BE2C (cell line): ENCODE measurements around the gene TBC1D4.

ENCODE experiments used
- DNase-seq: peaks from one replicate; pipeline ENCODE4 v3.0.0-alpha.2; 2020
- H3K27me3 ChIP-seq: fragments of 250-450 bp; sonication (Bioruptor Pico); 2 replicates; pipeline ENCODE4 v1.5.1; 2020; ENCODE audit warnings: mild to moderate bottlenecking
- H3K36me3 ChIP-seq: fragments of 250-450 bp; sonication (Bioruptor Pico); 2 replicates; pipeline ENCODE4 v1.5.1; 2020; ENCODE audit warnings: mild to moderate bottlenecking
- H3K4me1 ChIP-seq: fragments of 250-450 bp; sonication (Bioruptor Pico); 2 replicates; pipeline ENCODE4 v1.5.1; 2020
- H3K4me3 ChIP-seq: 2 replicates; pipeline ENCODE4 v1.5.1; 2011; ENCODE audit warnings: low read depth, low read length
- H3K9me3 ChIP-seq: fragments of 250-450 bp; sonication (Bioruptor Pico); 2 replicates; pipeline ENCODE4 v1.5.1; 2020
- TF ChIP-seq, protein P1 (sequence below): IDR thresholded peaks from 2 replicates; pipeline ENCODE4 v1.5.1; 2012; ENCODE audit warnings: mild to moderate bottlenecking, low read depth, low read length

Gene TBC1D4

DNA sequence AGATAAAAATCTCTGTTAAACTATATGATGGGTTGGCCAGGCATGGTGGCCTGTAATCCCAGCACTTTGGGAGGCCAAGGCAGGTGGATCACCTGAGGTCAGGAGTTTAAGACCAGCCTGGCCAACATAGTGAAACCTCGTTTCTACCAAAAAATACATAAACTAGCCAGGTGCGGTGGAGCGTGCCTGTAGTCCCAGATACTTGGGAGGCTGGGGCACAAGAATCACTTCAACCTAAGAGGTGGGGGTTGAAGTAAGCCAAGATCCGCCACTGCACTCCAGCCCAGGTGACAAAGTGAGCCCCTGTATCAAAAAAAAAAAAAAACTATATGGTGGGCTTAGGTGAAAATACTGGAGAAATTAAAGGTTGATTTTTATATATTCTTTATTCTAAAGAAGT lies 11.3 kb downstream of the TBC1D4 start:
- no peaks in the 10 kb centered on the region for H3K27me3 ChIP-seq
- no peaks in the 10 kb centered on the region for H3K9me3 ChIP-seq
- TF ChIP-seq, protein P1, sequence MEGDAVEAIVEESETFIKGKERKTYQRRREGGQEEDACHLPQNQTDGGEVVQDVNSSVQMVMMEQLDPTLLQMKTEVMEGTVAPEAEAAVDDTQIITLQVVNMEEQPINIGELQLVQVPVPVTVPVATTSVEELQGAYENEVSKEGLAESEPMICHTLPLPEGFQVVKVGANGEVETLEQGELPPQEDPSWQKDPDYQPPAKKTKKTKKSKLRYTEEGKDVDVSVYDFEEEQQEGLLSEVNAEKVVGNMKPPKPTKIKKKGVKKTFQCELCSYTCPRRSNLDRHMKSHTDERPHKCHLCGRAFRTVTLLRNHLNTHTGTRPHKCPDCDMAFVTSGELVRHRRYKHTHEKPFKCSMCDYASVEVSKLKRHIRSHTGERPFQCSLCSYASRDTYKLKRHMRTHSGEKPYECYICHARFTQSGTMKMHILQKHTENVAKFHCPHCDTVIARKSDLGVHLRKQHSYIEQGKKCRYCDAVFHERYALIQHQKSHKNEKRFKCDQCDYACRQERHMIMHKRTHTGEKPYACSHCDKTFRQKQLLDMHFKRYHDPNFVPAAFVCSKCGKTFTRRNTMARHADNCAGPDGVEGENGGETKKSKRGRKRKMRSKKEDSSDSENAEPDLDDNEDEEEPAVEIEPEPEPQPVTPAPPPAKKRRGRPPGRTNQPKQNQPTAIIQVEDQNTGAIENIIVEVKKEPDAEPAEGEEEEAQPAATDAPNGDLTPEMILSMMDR = no peak
- peaks cover 8% of the 10 kb centered on the region for H3K36me3 ChIP-seq
- DNase-seq = no peak
- H3K4me1 ChIP-seq = no peaks in the 10 kb centered on the region
- no peak overlapping the region for H3K4me3 ChIP-seq

DNA sequence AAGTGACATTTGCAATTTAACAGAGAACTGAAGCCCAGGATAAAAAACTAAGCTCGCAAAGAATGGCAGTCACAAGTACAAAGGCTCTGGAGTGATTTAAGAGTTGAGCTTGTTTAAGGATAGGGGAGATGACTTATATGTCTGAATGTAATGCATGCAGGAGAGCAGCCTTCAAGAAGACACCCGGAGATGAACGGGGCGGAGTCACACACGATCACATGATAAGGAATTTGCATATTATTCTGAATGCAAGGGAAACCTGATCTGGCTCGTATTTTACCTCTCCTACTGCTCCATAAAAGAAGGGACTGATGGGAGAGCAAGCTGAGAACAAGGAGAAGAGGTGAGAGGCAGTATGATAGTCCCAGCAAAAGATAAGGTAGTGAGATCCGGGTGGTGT lies 12.9 kb downstream of the TBC1D4 start:
- Histone ChIP-seq H3K9me3 (no peaks in the 10 kb centered on the region), H3K36me3 (peaks cover 15% of the 10 kb centered on the region), H3K27me3 (no peaks in the 10 kb centered on the region), H3K4me3 (no peak overlapping the region), H3K4me1 (peaks cover 2% of the 10 kb centered on the region)
- DNase-seq = no peak
- TF ChIP-seq, protein P1 = no peak

DNA sequence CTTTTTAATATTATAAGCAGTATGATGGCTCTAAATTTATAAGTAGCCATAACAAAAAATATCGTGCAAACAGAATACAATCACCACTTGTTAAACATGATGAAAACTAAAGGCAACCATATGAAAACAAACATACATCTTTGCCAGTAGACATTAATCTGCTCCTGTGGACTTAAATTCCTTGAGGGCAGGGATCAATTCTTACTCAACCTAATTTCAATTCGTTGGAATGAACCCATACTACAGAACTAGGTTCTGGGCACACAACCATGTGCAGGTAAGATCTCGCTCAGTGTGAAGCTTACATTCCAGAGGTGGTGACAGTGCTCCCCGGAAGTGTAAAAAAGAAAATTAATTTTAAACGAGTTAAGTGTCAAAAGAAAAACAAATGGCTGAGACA lies 13.4 kb downstream of the TBC1D4 start:
- no peaks in the 10 kb centered on the region for H3K27me3 ChIP-seq
- DNase-seq = no peak
- peaks cover 2% of the 10 kb centered on the region for H3K4me1 ChIP-seq
- no peak overlapping the region for H3K4me3 ChIP-seq
- no peaks in the 10 kb centered on the region for H3K9me3 ChIP-seq
- peaks cover 15% of the 10 kb centered on the region for H3K36me3 ChIP-seq
- TF ChIP-seq, protein P1 = no peak

DNA sequence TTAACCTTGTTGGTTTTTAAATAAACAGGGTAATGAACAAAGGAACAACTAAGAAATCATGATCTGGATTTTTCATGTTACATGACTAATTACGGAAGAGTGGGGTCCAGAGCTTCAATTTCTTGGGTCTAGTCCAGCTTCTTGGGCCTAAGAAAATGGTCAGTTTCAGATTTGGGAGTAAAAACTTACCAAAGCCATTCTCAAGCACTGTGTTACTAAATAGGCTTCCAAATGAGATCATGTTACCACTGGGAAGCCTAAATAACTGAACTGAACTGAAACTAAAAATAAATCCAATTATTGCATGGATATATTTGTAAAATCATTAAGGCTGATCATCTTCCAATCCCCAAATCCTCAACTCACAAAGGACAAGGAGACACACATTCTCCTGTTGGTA lies 13.9 kb downstream of the TBC1D4 start:
- peaks cover 3% of the 10 kb centered on the region for H3K4me1 ChIP-seq

DNA sequence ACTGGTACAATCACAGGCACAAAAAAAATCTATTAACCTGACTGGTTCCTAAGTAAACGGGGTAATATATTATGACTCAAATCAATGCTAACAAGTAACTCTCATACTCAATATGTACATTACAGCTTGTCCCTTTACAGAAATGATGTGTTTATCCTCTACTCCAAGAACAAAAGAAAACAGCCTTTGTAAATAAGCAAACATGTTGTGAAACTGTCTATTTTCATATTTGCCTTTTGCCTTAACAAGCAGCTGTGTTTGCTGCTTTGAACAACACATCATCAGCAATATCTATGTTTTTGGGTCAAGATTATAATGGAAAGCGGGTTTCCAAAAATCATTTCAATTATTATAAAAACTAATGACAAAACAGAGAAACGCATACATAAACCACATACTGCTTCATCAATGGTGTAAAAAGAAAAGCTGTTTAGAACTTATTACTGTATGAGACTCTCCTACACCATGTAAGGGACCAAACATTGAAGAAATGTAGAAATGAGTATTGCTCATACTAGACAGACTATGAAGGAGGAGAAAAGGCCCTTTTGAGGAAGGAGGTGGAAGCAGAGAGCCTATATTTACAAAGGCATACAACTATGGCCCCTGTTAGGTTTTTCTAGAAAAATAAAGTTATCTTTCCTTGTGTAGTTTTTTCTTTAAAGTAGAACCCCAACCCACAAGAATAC lies 14.8 kb downstream of the TBC1D4 start:
- peaks cover 10% of the 10 kb centered on the region for H3K4me1 ChIP-seq
- no peak overlapping the region for H3K4me3 ChIP-seq
- TF ChIP-seq, protein P1 = no peak
- no peaks in the 10 kb centered on the region for H3K9me3 ChIP-seq
- DNase-seq = no peak
- peaks cover 15% of the 10 kb centered on the region for H3K36me3 ChIP-seq
- H3K27me3 ChIP-seq = no peaks in the 10 kb centered on the region

More for the DNA sequence above, 13.9 kb downstream of the TBC1D4 start:
- H3K36me3 ChIP-seq = peaks cover 15% of the 10 kb centered on the region
- no peaks in the 10 kb centered on the region for H3K9me3 ChIP-seq
- H3K4me3 ChIP-seq = no peak overlapping the region
- TF ChIP-seq, protein P1 = no peak
- no peaks in the 10 kb centered on the region for H3K27me3 ChIP-seq
- DNase-seq = no peak

DNA sequence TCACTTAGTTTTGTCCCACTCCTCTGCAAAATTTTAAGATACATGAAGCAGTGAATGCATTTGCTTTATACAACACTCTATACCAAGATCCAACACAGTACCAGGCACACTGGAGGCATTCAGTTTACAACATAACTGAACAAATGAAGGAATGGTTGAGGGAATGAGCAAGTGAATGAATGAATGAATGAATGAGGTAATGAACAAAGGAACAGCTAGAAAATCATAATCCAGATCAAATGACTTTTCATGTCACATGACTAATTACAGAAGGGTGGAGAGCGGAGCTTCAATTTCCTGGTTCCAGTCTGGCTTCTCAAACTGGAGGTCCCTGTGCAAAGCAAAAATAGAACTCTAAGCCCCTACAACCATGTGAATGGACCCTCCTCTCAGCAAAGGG lies 16.7 kb downstream of the TBC1D4 start:
- TF ChIP-seq, protein P1 = no peak
- H3K36me3 ChIP-seq = peaks cover 15% of the 10 kb centered on the region
- no peak for DNase-seq
- H3K27me3 ChIP-seq = no peaks in the 10 kb centered on the region
- H3K4me3 ChIP-seq = no peak overlapping the region
- no peaks in the 10 kb centered on the region for H3K9me3 ChIP-seq
- H3K4me1 ChIP-seq = peaks cover 16% of the 10 kb centered on the region
